Neutrophil (primary cell): Measurements from ENCODE around the gene CLRN3.

Experiments used
- H3K27ac ChIP-seq: fragments of 200-600 bp; sonication (generic); 2 replicates; pipeline ENCODE4 v1.5.1; 2016; ENCODE audit warnings: mild to moderate bottlenecking, moderate library complexity
- H3K27me3 ChIP-seq: fragments of 200-600 bp; sonication (generic); 2 replicates; pipeline ENCODE4 v1.6.0; 2016; ENCODE audit warnings: mild to moderate bottlenecking
- H3K36me3 ChIP-seq: fragments of 200-600 bp; sonication (generic); 2 replicates; pipeline ENCODE4 v1.5.1; 2017
- H3K4me1 ChIP-seq, 2 experiments: fragments of 200-600 bp in 1 of 2; sonication (generic) in 1 of 2; 1 replicate in 1 of 2; 2 replicates in 1 of 2; pipeline versions ENCODE4 v1.5.1 to v1.6.1; 2013 to 2016; ENCODE audit warnings: low read depth in 1 of 2, low read length in 1 of 2, mild to moderate bottlenecking in 1 of 2, moderate library complexity in 1 of 2; ENCODE audit not compliant: control insufficient read depth in 1 of 2, insufficient read depth in 1 of 2
- H3K4me3 ChIP-seq, 2 experiments: fragments of 200-600 bp in 1 of 2; sonication (generic) in 1 of 2; 1 replicate in 1 of 2; 2 replicates in 1 of 2; pipeline ENCODE4 v1.5.1; 2013 to 2016; ENCODE audit warnings: low read depth in 1 of 2, low read length in 1 of 2, mild to moderate bottlenecking in 1 of 2, moderate library complexity in 1 of 2
- H3K9me3 ChIP-seq: fragments of 200-600 bp; sonication (generic); 2 replicates; pipeline ENCODE4 v1.5.1; 2016
- TF ChIP-seq, protein P1 (sequence below): fragments of 200-600 bp; sonication (generic); IDR thresholded peaks from 2 replicates; pipeline ENCODE4 v1.5.1; 2016; ENCODE audit warnings: antibody characterized with exemption

CLRN3 gene

DNA sequence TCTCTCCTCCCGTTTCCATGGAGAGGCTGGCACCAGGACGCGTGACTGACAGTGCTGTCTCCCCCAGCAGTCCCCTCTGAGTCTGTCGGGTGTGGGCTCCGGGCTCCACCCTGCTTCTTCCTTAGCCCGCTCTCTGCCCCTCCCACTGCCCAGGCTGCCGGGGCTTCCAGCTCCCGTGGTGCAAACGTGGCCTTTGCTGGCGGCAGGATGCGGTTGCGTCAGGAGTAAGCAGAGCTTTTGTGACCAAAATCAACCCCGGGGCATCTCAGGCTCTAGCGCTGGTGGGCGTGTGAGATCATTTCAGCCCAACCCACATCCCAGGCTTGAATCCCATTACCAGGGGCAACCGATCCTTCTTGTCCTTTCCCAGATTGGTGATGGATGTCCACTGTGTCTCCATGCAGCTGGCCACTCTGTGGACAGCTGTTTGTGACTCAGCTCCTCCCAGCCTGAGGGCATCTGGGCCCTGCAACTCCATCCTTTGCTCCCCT lies 42.4 kb upstream of the CLRN3 start:
- Histone ChIP-seq H3K27me3 (no peaks in the 10 kb centered on the region), H3K9me3 (no peaks in the 10 kb centered on the region), H3K27ac (no peak overlapping the region), H3K4me3 (no peak overlapping the region), H3K4me1 (peaks cover 5% of the 10 kb centered on the region in 2 experiments), H3K36me3 (no peaks in the 10 kb centered on the region)
- TF ChIP-seq, protein P1, sequence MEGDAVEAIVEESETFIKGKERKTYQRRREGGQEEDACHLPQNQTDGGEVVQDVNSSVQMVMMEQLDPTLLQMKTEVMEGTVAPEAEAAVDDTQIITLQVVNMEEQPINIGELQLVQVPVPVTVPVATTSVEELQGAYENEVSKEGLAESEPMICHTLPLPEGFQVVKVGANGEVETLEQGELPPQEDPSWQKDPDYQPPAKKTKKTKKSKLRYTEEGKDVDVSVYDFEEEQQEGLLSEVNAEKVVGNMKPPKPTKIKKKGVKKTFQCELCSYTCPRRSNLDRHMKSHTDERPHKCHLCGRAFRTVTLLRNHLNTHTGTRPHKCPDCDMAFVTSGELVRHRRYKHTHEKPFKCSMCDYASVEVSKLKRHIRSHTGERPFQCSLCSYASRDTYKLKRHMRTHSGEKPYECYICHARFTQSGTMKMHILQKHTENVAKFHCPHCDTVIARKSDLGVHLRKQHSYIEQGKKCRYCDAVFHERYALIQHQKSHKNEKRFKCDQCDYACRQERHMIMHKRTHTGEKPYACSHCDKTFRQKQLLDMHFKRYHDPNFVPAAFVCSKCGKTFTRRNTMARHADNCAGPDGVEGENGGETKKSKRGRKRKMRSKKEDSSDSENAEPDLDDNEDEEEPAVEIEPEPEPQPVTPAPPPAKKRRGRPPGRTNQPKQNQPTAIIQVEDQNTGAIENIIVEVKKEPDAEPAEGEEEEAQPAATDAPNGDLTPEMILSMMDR = no peak

DNA sequence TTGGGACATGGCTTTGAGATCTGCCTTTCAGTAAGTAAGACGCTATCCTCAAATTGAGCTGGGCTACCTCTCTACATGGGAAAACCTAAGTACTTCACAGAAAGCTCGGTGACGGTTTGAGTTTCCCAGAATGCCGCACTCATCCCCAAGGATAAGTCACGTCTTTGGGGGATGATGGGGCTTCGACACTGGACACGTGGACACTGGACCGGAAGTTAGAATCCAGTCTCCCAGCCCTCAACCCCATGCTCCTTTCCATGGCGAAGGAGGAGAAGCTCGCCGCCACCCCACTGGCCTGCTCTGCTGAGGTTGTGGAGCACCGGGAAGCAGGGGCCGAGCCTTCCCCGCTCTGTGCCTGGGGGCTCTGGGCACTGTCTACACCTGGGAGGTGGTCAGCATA lies 41.6 kb upstream of the CLRN3 start:
- H3K4me1 ChIP-seq = peaks cover 5% of the 10 kb centered on the region in 2 experiments
- H3K27ac ChIP-seq = no peak overlapping the region
- no peaks in the 10 kb centered on the region for H3K9me3 ChIP-seq
- H3K36me3 ChIP-seq = no peaks in the 10 kb centered on the region
- TF ChIP-seq, protein P1 = no peak
- no peak overlapping the region for H3K4me3 ChIP-seq
- no peaks in the 10 kb centered on the region for H3K27me3 ChIP-seq

DNA sequence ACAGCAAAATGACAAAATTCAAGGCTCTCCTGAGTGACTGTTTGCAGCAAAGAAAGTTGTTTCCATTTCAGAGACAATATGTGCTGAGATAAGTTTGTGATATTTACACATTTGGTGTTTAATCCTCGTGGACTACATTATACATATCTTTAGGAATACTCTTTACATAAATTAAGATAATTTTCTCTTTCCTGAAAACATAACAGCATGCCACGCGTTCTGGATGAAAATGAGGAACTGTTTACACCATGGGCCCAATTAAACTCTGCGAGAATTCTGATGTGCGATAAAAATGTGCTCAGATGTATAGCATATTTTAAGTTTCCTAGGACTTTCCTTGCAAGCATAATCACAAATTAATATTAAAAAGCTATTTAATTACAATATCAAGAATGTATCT lies 40.5 kb upstream of the CLRN3 start:
- Histone ChIP-seq H3K27ac (no peak overlapping the region), H3K4me1 (peaks cover 6 to 7% of the 10 kb centered on the region in 2 experiments), H3K9me3 (no peaks in the 10 kb centered on the region), H3K36me3 (no peaks in the 10 kb centered on the region), H3K4me3 (no peak overlapping the region), H3K27me3 (no peaks in the 10 kb centered on the region)
- TF ChIP-seq, protein P1 = no peak

DNA sequence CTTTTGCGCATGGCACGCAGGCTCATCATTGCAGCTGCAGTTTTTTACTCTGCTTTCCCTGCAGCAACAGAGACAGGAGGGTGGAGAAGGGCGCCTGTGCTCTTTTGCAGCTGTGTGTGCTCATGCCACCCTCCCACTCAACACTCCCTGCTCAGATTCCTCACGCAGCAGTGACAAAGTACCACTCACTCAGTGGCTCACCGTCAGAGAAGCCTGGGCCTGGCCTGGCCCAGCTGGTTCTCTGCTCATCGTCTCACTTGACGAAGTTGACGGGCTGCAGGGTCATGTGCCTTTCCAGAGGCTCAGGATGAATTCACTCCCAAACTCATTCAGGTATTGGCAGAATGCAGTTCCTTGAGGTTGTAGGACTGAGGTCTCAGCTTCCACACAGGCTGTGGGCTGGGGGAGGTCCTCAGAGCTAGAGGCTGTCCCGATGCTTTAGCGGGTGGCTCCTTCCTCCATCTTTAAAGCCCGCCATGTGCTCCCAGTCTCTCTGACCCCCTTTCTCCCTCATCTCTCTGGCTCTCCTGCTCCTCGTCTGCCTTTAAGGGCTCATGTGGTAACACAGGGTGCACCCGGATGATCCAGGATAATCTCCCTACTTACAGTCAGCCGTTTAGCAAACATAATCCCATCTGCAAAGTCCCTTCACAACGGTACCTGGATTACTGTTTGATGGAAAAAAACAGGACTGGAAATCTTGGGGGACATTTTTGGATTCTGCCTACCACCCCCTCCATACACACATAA lies 40.0 kb upstream of the CLRN3 start:
- TF ChIP-seq, protein P1 = no peak
- Histone ChIP-seq H3K4me1 (peaks cover 12 to 13% of the 10 kb centered on the region in 2 experiments), H3K27ac (no peak overlapping the region), H3K27me3 (no peaks in the 10 kb centered on the region), H3K36me3 (no peaks in the 10 kb centered on the region), H3K9me3 (no peaks in the 10 kb centered on the region), H3K4me3 (no peak overlapping the region)

DNA sequence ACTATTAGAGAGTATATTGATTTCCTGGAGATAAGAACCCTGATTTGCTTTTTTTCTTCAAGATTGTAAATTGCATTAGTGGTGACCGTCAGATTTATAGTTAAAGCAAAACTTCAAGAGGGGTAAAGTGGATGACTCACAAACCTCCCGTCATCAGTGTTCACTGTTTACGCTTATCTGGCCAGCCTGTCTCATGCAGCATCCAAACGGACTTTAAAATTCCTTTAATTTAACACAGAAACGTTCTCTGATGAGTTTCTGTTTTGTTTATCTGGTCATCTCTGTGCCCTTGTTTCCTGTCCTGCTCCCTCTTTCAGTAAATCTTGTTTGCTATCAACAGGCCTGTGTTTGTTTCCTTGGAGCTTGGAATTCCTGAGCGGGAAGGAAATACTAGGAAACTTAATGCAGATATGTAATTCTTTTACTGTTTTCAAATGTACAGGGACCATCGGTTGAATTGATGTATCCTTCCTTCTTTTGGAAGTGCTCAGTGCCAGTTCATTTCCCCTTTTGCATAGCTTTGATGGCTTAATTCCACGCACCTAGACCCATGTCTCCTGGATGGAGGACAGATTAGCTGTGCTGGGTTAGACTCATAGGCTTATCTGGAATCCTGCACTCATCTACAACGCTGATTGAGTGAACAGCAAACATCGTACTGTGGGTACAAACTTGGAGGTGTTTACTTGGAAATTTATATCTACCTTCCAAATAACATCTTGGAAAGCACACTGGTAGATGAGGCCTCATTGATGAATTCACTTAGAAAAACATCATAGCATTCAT lies 35.5 kb upstream of the CLRN3 start:
- no peak overlapping the region for H3K4me3 ChIP-seq

More for the DNA sequence above, 35.5 kb upstream of the CLRN3 start:
- Histone ChIP-seq H3K9me3 (no peaks in the 10 kb centered on the region), H3K4me1 (peaks cover 50% of the 10 kb centered on the region in 2 experiments), H3K27ac (peak overlapping the region; percentile 71), H3K36me3 (no peaks in the 10 kb centered on the region), H3K27me3 (no peaks in the 10 kb centered on the region)
- TF ChIP-seq, protein P1 = no peak
